ENCODE results near the gene CUL7.
A peak's percentile ranks its signal among the peaks of the same experiment; 100 is the strongest.
"Not testable (repeated sequence)": the region's sequence is repeated elsewhere in the genome, so short reads cannot be mapped to it uniquely, and the experiment has no call there.

Gene CUL7

DNA sequence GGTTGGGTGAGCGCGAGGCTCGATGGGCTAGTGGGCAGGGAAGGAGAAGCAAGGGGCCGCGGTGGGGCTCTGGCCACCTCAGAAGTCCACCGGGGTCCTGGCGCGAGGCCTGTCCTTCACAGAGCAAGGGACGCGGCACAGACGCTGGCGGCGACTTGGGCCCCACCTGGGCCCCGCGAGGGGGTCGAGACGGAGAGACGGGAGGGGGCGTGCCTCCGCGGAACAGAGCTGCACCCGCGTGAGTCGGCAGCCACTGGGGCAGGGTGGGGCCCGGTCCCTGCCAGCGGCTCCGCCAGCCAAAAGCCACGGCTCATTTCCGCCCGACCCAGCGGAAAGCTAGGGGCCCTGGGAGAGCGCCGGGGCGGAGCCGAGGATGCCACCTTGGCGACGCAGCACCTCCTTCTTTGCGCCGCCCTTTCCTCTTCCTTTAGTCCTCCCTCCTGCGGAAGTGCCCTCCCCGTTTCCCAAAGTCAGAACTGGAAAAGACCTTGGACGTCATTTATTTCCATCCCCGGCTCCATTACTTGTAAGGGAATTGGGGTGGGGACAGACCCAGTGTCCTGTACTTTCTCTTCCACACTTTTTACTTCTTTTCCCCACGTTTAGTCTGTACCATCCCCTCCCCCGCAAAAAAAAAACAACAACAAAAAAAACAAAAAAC, at the start of gene CUL7:
Gene CUL7, minus strand, starts transcription at position 307 of the 661 bp plus-strand sequence. CDS start 1,063 bp downstream, outside the sequence.
- DNase-seq: peak; percentile 55 to 97 (median 82)
- intact Hi-C loops (cut with DNase I): loop anchor here (10.0 kb wide), 2 partner anchors 69 to 489 kb away; partner anchors contain the start of genes PPP2R5D and UBR2

DNA sequence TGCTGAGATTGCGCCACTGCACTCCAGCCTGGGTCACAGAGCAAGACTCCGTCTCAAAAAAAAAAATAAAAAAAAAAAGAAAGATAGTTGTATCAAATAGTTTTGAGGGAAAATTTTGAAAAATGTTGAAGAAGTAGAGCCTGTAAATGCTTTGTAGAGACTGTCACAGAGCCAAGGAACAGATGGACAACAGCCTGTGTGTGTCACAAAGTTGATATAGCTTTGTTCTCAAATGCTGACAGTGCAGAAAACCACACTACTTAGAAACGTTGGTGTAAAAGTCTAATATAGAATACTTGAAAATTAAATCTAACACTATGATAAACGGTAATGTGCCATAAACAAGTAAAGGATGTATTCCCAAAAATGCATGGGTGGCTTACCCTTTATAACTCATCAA, 47.8 kb upstream of the CUL7 start:
- intact Hi-C loops (cut with DNase I): no loop called here
- DNase-seq: no peak

DNA sequence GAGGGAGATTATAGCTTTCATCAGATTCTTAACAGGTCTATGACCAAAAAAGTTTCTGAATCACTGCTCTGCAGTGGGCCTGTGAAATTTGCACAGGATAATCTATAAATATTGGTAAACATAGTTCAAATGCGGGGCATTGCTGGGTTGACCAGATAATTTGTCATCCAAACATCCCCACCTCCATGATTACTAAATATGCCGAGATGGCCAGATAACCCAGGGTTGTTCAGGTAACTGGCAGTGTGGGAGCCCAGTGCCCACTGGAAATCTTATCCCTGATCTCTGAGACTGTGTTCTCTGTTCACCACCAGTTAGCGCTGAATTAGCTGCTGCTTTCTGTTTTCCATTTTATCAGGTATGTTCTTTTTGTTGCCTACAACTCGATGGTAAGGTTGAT, 43.9 kb upstream of the CUL7 start:
- intact Hi-C loops (cut with DNase I): no loop called here
- peak in 2 of 10 donors; percentile 5 to 11 for DNase-seq

DNA sequence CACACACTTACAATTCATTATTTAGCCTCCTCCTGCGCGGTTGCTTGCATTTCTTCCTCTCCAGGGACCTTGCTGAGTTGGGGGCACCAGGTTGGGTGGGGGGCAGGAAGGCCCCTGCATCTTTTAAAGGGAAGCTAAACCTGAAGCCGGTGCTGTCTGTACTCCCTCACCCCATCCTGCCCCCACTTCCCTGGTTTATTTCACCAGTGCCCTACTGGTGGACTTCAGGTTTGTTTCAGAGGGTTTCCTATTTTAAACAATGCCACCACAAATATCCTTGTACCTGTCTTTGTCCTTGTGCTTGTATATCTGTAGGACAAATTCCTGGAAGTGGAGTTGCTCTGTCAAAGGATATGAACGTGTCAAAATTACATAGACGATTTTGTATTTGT, 43.4 kb upstream of the CUL7 start:
- no peak for DNase-seq
- intact Hi-C loops (cut with DNase I): no loop called here

DNA sequence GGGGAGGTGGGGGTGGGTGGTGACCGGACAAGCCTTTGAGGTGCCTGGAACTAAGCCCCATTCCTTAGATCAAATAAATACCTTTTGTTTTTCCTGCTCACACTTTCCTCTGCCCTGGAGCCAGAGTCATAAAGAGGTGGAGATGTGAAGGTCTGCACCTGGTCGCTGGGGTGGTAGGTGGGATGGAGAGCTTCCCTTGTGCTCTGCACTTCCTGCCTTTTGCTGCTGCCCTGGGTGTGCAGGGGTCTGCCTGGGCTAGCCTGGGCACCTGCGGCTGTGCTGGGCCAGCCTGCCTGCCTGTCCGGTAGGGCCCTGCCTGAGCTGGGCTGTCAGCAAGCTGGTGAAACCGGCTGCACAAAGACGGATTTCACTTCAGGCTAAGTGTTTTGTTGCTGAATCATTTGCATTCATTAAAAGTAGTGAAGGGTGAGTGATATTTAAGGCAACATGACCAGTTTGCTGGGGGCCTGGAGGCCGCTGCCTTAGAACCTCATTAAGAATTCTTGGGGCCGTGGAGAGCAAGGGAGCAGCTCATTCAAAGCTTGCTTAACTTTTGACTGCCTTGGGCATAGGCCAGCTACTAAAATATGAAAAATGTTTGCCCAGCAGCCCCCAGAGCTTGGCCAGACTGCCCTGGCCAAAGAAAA, 42.9 kb upstream of the CUL7 start:
- peak in 1 of 10 donors; percentile 66 for DNase-seq
- intact Hi-C loops (cut with DNase I): no loop called here

DNA sequence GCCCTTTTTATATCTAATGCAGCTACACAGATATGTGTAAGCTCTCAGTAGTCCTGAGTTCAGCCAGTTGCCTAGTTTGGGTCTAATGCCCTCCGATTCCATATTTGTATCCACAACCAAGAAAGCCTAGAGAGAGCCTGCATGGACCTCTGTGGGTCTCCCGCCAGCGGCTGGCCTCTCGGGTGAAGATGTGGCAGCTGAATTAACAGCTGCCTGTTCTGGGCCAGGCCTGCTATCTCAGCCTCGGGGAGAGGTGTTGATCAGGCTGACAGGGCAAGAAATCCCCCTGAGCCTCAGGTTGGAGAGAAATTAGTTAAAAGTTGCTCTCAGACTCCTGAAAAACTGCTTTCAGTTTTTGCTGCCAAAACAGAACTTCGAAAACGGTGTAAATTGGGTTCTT, 42.3 kb upstream of the CUL7 start:
- DNase-seq: peak in 1 of 10 donors; percentile 64
- intact Hi-C loops (cut with DNase I): no loop called here

DNA sequence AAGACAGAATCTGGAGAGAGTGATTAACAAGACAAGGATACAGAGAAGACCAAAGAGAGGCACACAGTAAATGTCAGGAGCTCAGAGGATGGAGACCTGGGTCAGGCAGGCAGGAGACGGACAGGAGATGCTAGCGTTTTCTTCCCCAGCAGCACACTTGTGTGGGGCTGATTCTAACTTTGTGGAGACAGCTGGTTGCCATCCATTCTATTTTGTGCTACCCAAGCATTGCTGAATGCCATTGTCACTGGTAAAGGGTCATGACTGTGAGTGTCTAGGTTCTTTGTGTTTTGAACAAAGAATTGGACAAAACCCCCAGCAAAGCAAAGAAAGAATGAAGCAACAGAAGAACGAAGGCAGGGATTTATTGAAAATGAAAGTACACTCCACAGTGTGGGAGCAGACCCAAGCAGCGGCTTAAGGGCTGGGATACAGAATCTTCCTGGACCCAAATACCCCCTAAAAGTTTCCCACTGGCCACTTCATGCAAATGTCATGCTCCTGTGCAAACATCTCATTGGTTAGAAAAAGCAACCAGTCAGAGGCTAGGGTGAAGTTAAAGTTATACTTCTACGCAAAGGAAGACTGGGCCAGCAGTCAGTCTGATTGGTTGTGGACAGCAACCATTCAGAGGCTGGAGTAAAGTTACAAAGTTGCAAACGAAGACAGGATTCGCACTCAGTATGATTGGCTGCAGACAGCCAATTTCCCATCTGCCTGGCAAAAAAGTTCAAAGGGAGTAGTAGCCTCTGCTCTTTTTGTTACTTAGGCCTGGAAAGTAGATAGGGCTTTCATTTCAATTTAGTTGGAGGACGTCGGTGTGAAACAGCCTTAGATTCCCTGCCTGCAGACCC, 40.0 kb upstream of the CUL7 start:
- peak in 1 of 10 donors; percentile 21 for DNase-seq
- intact Hi-C loops (cut with DNase I): no loop called here

DNA sequence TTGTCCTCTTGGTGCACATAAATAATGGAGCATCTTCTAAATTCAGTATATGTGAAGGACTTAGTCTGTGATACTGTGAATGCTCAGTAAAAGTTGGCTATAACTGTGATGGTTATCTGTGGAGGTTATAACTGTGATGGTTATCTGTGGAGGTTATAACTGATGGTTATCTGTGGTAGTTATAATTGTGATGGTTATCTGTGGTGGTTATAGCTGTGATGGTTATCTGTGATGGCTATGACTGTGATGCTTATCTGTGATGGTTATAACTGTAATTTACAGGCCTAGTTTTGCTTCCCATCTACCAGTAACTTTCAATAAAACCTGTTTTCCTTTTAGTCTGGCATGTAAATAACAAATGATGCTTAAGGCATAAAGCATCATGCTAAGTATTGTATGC, 39.0 kb upstream of the CUL7 start:
- intact Hi-C loops (cut with DNase I): no loop called here
- no peak for DNase-seq

DNA sequence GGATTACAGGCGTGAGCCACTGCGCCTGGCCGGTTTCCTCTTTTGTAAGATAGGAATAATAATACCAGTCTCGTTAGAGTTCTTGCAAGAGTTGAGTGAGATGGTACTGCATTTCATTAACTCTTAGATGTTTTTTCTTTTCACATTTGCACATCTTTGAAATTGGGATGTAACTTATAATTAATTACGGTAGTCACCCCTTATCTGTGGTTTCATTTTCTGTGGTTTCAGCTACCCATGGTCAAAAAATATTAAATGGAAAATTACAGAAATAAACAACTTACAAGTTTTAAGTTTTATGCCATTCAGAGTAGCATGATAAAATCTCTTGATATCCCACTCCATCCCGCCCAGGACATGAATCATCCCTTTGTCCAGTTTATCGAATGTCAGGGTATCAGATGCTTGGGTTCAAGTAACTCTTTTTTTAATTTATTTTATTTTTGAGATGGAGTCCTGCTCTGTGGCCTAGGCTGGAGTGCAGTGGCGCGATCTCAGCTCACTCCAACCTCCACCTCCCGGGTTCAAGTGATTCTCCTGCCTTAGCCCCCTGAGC, 37.9 kb upstream of the CUL7 start:
- intact Hi-C loops (cut with DNase I): no loop called here
- DNase-seq: peak in 1 of 10 donors; percentile 1

DNA sequence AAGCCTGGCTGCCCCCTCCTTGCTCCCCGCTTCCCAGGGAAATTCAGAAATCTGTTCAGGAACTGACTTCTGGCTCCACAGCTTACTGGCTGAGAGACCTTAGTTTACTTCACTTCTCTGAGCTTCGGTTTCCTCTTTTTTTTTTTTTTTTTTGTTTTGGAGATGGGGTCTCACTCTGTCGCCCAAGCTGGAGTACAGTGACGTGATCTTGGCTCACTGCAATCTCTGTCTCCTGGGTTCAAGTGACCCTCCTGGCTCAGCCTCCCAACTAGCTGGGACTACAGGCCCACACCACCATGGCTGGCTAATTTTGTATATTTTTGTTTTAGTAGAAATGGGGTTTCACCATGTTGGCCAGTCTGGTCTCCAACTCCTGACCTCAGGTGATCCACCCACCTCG, 37.4 kb upstream of the CUL7 start:
- intact Hi-C loops (cut with DNase I): no loop called here
- peak in 1 of 10 donors; percentile 24 for DNase-seq

DNA sequence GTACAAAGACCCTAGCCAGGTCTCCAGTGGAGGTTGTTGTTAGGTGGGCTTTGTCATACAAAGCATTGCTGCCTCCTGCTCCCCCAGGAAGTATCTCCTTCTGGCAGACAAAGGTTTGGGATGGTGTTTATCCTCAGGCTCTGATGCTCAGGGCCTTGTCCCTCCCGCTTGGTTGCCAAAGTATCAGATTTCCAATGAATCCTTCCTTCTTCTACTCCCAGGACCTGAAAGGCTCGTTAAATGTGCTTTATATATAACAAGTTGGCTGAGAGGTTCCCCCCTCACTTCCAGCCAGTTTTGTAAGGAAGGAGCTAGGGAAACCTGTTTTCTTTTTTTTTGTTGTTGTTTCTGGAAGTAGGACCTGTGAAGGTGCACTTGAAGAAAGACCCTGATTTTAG, 36.9 kb upstream of the CUL7 start:
- intact Hi-C loops (cut with DNase I): no loop called here
- DNase-seq: peak in 1 of 10 donors; percentile 7

DNA sequence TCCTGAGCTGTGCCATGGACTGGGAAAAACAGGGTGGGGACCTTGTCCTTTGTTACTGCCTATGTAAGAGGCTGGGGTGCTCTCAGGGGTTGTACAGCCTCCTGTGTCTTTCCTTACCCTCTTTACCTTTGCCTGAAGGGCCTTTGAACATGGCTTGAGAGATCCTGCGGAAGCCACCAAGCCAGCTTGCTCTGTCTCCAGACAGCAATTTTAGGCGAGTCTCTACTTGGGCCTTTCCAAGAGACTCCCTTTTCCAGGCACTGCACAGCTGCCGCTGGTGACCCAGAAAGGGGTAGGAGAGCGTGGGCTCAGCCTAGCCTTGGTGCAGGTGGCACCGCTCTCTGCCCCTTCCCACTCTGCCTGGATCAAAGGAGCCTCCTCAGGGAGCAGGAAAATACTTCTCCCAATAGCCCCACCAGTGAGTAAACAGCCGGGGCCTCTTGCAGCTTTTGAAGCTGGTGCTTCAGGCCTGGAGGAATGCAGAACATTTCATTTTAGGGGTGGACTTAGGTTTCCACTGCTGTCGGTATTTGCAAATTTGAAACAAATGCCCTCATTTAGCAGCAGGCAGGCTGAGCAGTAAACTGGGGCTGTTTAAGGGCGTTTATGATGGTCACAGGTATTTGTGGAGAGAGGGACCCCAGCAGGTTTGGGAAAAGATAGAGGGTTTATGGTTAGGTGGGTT, 36.4 kb upstream of the CUL7 start:
- DNase-seq: peak in 2 of 10 donors; percentile 12 to 88
- intact Hi-C loops (cut with DNase I): no loop called here

DNA sequence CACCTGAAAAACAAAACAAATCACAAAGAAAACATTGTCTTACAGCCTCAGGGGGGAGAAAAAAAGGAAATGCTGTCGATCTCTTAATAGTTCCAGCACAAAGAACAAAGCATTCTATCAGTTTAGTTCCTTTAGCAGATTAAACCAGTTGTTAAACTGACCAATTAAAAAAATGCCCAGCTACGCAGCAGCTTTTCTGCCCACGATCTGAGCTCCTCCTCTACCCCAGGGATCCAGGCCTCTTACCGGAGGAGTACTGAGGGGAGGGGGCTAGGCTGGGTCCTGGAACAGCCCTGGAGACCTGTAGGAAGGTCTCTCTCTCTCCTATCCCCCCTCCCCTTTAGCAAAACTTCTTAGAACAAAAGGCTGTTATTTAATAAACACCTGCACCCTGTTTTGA, 35.8 kb upstream of the CUL7 start:
- peak in 1 of 10 donors; percentile 44 for DNase-seq
- intact Hi-C loops (cut with DNase I): no loop called here

DNA sequence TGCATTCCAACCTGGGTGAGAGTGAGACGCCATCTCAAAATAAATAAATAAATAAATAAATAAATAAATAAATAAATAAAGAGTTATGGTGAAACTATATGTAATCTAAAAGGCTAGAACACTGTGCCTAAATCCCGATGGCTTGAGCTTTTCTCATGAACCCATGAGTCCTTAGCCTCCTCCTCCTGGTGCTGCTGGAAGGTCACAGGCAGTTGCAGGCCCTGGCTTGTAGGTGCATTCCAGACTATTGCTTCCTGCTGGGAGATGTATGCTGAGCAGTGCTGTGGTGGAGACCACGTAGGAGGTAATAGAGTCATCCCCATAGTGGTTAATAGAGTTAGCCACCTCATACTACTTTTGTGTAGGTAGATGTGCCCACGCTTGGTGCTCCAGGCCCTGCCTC, 35.0 kb upstream of the CUL7 start:
- peak in 1 of 10 donors; percentile 1 for DNase-seq
- intact Hi-C loops (cut with DNase I): no loop called here

DNA sequence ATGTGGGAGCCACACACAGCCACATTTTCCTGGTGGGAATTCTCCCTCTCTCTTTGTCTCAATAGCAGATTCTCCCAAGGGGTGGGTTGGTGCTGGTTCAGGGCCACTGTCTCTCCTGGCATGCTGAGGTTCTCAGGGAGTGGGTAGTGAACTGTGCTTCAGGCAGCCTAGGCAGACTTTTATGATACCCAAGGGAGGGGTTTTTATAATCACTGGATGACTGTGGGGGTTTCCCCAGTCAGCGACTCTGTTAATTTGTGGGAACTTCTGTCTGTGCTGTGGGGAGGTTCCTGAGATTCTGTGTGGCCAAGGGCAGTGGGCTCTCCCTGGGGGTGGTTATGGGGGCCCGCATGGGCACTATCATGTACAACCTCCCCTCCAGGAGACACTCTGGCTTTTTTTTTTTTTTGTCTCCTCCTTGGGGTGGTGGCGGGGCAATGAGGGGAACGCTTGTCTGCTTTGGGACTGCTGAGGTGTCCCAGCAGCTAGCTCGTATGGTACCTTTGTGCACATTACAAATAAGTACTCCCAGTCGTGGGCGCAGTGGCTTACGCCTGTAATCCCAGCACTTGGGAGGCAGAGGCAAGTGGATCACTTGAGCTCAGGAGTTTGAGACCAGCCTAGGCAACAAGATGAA, 32.5 kb upstream of the CUL7 start:
- intact Hi-C loops (cut with DNase I): no loop called here
- DNase-seq: no peak

DNA sequence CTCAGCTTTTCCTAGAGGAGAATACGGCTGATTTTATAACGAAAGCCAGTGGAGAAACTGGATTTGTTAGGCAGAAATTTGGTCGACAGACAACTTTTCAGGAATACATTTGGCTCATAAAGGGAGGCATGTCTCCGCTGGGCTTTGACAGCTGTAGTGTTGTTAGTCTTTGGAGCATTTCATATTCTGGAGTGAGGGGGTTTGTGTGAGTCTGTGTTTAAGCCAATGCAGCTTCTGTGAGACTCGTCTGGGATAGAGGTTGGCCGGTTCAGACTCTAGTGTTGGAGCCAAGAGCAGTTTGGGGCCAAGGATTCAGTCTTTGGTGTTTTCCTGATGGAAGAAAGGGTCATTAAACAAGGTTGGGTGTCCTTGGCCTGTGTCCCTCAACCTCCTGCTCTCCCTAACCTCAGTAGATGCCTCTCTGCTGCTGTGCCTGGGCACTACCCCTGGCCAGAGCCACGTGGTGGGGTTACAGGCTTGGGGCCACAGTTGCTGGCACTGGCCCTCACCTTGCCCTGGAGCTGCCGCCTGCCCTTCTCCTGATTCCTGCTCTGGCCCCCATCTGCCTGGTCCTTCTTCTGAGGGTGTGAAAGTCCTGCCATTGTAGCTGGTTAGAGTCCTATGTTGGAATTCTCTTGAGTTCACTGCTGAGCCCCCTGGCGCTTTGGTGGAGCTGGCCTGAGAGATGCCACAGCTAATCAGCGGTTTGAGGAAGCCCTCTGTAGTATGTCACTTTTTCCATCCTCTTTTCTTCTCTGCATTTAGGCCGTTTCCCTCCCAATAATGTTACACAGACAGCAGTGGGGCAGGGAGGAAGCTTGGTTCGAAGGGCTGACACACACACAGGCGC, 29.4 kb upstream of the CUL7 start:
- intact Hi-C loops (cut with DNase I): no loop called here
- DNase-seq: peak in 1 of 10 donors; percentile 19

DNA sequence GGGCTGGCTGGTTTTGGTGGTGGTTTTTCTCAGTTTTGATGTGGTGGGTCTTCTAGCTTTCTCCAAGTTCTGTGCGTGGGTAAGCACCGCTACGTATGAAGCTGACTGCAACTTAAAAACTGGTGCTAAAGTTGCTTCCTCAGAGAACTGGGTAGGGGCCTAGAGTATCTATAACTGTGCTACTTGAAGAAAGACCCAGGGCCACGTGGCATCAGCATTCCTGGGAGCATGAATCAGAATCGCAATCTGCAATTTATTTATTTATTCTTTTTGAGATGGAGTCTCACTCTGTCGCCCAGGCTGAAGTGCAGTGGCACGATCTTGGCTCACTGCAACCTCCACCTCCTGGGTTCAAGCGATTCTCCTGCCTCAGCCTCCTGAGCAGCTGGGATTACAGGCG, 28.3 kb upstream of the CUL7 start:
- DNase-seq: peak in 1 of 10 donors; percentile 39
- intact Hi-C loops (cut with DNase I): not testable (repeated sequence)

DNA sequence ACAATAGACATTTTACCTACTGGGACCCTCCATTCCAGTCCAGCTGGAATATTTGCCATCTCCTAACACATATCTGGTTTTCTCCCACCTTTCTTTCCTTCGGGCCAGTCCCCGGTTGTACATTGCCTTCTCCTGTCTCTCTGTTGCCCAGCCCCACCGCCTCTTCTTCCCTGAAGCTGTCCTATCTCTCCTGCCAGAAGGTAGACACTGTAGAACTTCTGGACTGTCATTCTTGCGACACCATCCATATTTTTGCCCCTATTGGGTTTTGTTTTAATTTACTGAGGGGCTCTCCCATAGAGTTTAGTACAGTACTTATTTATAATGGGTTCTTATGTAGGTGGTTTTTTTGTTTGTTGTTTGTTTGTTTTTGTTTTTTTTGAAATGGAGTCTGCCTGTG, 27.4 kb upstream of the CUL7 start:
- intact Hi-C loops (cut with DNase I): no loop called here

DNA sequence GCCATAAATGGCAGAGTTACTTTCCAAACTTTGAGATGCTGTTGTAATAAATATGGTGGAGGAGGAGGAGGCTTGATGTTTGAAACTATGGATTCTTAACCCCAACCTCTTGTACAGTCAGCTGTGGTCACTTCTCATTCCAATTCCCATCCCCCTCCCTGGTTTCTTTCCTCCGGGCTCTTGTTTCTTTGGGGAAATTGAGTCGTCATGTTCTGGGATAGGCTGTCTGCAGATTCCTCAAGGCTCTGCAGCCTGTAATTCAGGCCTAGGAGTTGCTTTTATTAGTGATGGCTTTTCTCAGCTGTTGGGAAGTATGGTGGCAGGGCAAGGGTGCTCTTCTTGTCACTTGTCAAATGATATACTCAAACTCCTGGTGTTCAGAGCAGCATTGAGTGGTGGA, 25.0 kb upstream of the CUL7 start:
- no peak for DNase-seq
- intact Hi-C loops (cut with DNase I): loop anchor here (5.0 kb wide), 1 partner anchor 64 kb away; no protein-coding TSS in a partner anchor

More for the DNA sequence above, 27.4 kb upstream of the CUL7 start:
- peak in 2 of 10 donors; percentile 18 to 21 for DNase-seq
